ENCODE measurements around the gene MEG3. TPM values are rescaled to one million over a fixed set of nuclear protein-coding genes. Genes with fewer than 3 reads are reported as not detected.

MEG3 gene
- total RNA-seq (under 1 TPM in 1 of 2 donors, not detected in 1; 0.21 TPM), total RNA-seq (0 to 0.35 reads per million in 2 donors)

DNA sequence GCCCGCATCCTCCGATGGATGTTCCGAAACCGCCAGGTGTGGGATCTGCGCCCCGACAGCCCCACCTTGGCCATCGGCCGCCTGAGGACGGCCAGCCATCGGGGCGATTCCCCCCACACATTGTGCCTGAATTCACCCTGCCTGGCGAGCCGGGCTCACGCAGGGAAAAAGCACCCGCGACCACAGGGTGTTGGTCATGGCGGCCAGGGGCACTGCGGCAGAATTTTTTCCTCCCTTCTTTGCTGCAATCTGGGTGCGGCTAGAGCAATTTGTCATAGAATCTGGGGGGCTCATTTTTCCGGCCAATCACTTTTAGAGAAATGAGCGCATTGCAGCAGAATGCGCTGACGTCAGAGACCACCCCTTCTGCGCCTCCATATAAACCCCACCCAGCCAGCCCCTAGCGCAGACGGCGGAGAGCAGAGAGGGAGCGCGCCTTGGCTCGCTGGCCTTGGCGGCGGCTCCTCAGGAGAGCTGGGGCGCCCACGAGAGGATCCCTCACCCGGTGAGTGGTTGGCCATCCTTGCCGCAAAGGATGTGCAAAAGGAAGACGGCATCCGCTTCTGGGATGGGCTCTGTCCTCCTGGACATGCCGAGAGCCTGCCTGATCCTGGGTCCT is at the start of gene MEG3:
MEG3 (plus strand) TSS at position 406 of the 619 bp plus-strand sequence.
- no peak for ATAC-seq
- no peak for DNase-seq
- H3K9me3 ChIP-seq (ENCODE audit: control insufficient read depth, low read length, poor library complexity, severe bottlenecking): no peaks in the 10 kb centered on the region
- Mint-ChIP-seq H3K4me3 (peak within 1 kb of the TSS; percentile 36), H3K27ac (no peak within 1 kb of the TSS), H3K4me1 (peaks cover 7% of the 10 kb centered on the region), H3K36me3 (ENCODE audit: low read depth) (peaks cover 2% of the 10 kb centered on the region), H3K27me3 (peaks cover 48% of the 10 kb centered on the region)

DNA sequence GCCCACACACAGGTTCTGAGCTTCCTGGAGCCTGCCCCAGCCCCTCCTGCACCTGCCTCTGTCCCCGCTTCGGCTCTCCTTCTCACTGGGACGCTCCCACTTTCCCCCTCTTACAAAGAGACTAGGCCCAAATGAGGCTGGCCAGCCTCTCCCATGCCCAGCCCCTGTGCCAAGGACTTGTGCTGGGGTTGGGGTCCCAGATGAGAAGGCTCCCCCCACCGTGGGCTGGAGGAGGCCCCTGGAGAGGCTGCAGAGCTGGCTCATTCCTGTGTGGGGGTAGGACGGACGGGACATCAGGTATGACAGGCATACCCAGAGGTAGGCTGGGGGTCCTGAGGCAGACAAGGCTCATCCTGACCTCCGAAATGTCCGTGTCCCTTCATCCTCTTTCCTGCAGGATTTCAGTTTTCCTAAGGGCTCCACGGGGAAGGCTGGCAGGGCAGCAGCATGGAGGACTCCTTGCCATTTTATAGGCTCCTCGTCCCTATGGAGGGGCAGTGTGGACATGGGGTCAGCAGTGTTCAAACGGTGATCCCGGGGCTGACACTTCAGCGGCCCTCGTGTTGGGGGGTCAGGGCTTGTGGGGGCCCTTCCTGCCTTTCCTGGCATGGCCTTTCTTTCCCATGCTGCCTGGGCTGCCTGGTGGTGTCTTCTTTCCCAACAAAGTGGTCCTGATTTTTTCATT is 49.1 kb upstream of the MEG3 start:
- H3K9me3 ChIP-seq (ENCODE audit: control insufficient read depth, low read length, poor library complexity, severe bottlenecking): no peaks in the 10 kb centered on the region
- Mint-ChIP-seq H3K4me3 (no peak overlapping the region), H3K36me3 (ENCODE audit: low read depth) (no peaks in the 10 kb centered on the region), H3K27ac (no peak overlapping the region), H3K4me1 (no peaks in the 10 kb centered on the region), H3K27me3 (peaks cover 37% of the 10 kb centered on the region)
- no peak for ATAC-seq
- no peak for DNase-seq

DNA sequence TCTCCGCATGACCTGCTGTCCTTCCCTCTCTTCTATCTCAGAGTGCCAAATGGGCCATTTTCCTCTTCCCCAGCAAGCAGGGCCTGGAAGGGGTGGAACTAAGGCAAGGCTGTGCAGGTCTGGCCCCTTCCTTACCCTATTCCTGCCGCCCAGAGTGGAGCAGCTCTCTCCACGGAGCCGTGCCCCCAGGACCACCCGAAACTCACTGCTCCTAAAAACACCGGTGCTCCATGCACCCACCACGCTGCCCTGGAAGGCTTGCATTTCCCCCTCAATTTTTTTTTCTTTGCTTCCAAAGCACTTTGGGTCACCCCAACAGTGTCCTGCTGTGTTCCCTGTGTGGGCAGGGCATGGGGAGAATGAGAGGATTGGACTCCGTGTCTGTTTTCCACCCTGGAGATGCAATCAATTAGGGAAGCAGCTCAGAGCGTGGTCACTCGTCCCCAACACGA is 48.5 kb upstream of the MEG3 start:
- no peak overlapping the region for H3K4me3 Mint-ChIP-seq
- no peak for ATAC-seq

DNA sequence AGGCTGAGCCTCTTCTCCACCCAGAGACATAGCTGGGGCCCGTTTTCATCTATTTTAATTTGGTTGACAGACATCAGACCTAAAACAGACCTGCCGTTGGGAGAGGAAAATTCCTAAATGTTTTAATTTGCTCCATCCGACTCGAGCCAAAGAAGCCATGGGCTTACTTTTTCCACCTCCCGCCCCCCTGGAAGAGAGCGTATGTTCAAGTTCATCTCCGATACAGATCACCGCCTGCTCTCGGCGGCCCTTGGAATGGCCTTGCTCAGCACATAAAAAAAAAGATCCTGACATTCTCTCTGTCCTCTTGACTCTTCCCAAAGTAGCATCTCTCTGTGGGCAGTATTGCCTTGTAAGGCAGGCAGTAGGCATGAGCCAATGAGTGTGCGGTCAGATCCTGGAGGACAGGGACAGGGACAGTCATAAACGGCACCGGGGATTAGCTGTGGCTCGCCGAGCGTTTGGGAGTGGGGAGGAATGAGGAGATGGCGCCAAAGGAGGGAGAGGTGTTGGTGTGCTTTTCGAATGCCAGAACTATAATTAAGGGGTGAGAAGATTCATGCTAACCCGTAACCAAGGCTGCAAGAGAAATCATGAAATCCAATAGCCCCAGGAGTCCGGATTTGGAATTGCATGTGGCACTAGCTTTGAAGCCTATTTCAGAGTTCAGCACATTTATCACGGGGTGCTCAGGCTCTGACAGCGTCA is 47.9 kb upstream of the MEG3 start:
- no peak for DNase-seq
- Mint-ChIP-seq H3K27me3 (peaks cover 43% of the 10 kb centered on the region), H3K4me1 (no peaks in the 10 kb centered on the region), H3K4me3 (no peak overlapping the region), H3K36me3 (ENCODE audit: low read depth) (no peaks in the 10 kb centered on the region), H3K27ac (no peak overlapping the region)
- H3K9me3 ChIP-seq (ENCODE audit: control insufficient read depth, low read length, poor library complexity, severe bottlenecking): no peaks in the 10 kb centered on the region
- ATAC-seq: no peak

More for the DNA sequence above, 48.5 kb upstream of the MEG3 start:
- Mint-ChIP-seq H3K36me3 (ENCODE audit: low read depth) (no peaks in the 10 kb centered on the region), H3K4me1 (no peaks in the 10 kb centered on the region), H3K27me3 (peaks cover 40% of the 10 kb centered on the region), H3K27ac (no peak overlapping the region)
- no peak for DNase-seq
- H3K9me3 ChIP-seq (ENCODE audit: control insufficient read depth, low read length, poor library complexity, severe bottlenecking): no peaks in the 10 kb centered on the region

GRCh38 chr14:100778526-100778882 is 47.4 kb upstream of the MEG3 start:
- no peak for DNase-seq
- ATAC-seq: no peak
- no peaks in the 10 kb centered on the region for H3K4me1 Mint-ChIP-seq
- peaks cover 44% of the 10 kb centered on the region for H3K27me3 Mint-ChIP-seq
- H3K9me3 ChIP-seq (ENCODE audit: control insufficient read depth, low read length, poor library complexity, severe bottlenecking): no peaks in the 10 kb centered on the region
- H3K4me3 Mint-ChIP-seq: no peak overlapping the region
- H3K36me3 Mint-ChIP-seq (ENCODE audit: low read depth): no peaks in the 10 kb centered on the region
- H3K27ac Mint-ChIP-seq: no peak overlapping the region

- Mint-ChIP-seq H3K27me3 (peaks cover 39% of the 10 kb centered on the region), H3K4me1 (no peaks in the 10 kb centered on the region), H3K36me3 (ENCODE audit: low read depth) (no peaks in the 10 kb centered on the region), H3K27ac (no peak overlapping the region), H3K4me3 (no peak overlapping the region)
- DNase-seq (no peak), ATAC-seq (no peak)
- no peaks in the 10 kb centered on the region for H3K9me3 ChIP-seq (ENCODE audit: control insufficient read depth, low read length, poor library complexity, severe bottlenecking)
These were observed 46.8 kb upstream of the MEG3 start for GRCh38 chr14:100778951-100779690.

GRCh38 chr14:100779691-100780080 is 46.2 kb upstream of the MEG3 start:
- no peaks in the 10 kb centered on the region for H3K9me3 ChIP-seq (ENCODE audit: control insufficient read depth, low read length, poor library complexity, severe bottlenecking)
- DNase-seq (no peak), ATAC-seq (no peak)
- no peaks in the 10 kb centered on the region for H3K4me1 Mint-ChIP-seq
- H3K36me3 Mint-ChIP-seq (ENCODE audit: low read depth): no peaks in the 10 kb centered on the region
- no peak overlapping the region for H3K4me3 Mint-ChIP-seq
- peaks cover 37% of the 10 kb centered on the region for H3K27me3 Mint-ChIP-seq
- no peak overlapping the region for H3K27ac Mint-ChIP-seq

DNA sequence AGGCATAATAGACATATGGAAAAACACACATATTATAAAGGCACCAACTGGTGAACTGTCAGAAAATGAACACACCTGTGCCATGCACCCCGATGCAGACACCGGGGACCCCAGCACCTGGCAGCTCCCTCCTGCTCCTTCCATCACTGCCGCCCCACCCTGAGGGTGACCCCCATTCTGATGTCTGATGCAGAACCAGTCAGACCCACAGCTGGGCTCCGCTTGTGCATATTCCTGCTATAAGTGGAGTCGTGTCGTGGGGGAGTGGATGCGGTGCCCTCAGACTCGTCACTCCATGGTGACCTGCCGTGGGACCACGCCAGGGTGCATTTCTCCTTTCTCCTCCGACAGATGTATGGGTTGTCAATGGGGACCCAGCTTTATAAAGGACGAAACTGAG is 45.7 kb upstream of the MEG3 start:
- Mint-ChIP-seq H3K4me3 (no peak overlapping the region), H3K27ac (no peak overlapping the region), H3K4me1 (no peaks in the 10 kb centered on the region), H3K36me3 (ENCODE audit: low read depth) (no peaks in the 10 kb centered on the region), H3K27me3 (peaks cover 38% of the 10 kb centered on the region)
- no peaks in the 10 kb centered on the region for H3K9me3 ChIP-seq (ENCODE audit: control insufficient read depth, low read length, poor library complexity, severe bottlenecking)
- no peak for ATAC-seq
- DNase-seq: no peak

- DNase-seq (no peak), ATAC-seq (no peak)
- Mint-ChIP-seq H3K27me3 (peaks cover 43% of the 10 kb centered on the region), H3K27ac (no peak overlapping the region), H3K36me3 (ENCODE audit: low read depth) (no peaks in the 10 kb centered on the region), H3K4me1 (no peaks in the 10 kb centered on the region), H3K4me3 (no peak overlapping the region)
- H3K9me3 ChIP-seq (ENCODE audit: control insufficient read depth, low read length, poor library complexity, severe bottlenecking): no peaks in the 10 kb centered on the region
These were observed 45.1 kb upstream of the MEG3 start for GRCh38 chr14:100780646-100781355.

DNA sequence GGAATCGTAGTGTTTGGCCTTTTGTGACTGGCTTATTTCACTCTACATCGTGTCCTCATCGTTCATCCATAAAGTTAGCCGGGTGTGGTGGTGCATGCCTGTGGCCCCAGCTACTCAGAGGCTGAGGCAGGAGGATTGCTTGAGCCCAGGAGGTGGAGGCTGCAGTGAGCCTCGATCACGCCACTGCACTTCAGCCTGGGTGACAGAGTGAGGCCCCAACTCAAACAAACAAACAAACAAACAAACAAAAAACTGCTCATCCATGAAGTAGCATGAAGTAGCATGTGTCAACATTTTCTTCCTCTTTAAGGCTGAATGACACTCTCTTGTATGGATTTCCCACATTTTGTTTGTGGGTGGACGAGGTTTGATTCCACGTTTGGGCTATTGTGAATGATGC is 44.0 kb upstream of the MEG3 start:
- Mint-ChIP-seq H3K4me3 (no peak overlapping the region), H3K36me3 (ENCODE audit: low read depth) (no peaks in the 10 kb centered on the region), H3K27me3 (peaks cover 47% of the 10 kb centered on the region), H3K4me1 (no peaks in the 10 kb centered on the region), H3K27ac (no peak overlapping the region)
- no peaks in the 10 kb centered on the region for H3K9me3 ChIP-seq (ENCODE audit: control insufficient read depth, low read length, poor library complexity, severe bottlenecking)
- ATAC-seq: no peak
- no peak for DNase-seq

GRCh38 chr14:100782516-100783320 is 43.2 kb upstream of the MEG3 start:
- DNase-seq: no peak

More at GRCh38 chr14:100782516-100783320, 43.2 kb upstream of the MEG3 start:
- no peak for ATAC-seq
- Mint-ChIP-seq H3K4me1 (no peaks in the 10 kb centered on the region), H3K36me3 (ENCODE audit: low read depth) (no peaks in the 10 kb centered on the region), H3K27ac (no peak overlapping the region), H3K27me3 (peaks cover 42% of the 10 kb centered on the region), H3K4me3 (no peak overlapping the region)
- H3K9me3 ChIP-seq (ENCODE audit: control insufficient read depth, low read length, poor library complexity, severe bottlenecking): no peaks in the 10 kb centered on the region
